Nephron progenitor cell (in vitro differentiated cells): ENCODE results near the gene EGFR.
A peak's percentile ranks its signal among the peaks of the same experiment; 100 is the strongest.

Source experiments
- DNase-seq: peaks from one replicate; pipeline ENCODE4 v3.0.0; 2021
- H3K27ac Mint-ChIP-seq: 2 replicates; pipeline ENCODE4 v1.8.0; 2021; ENCODE audit warnings: mild to moderate bottlenecking, moderate library complexity, mixed read lengths
- H3K27me3 Mint-ChIP-seq: 2 replicates; pipeline ENCODE4 v1.8.0; 2021; ENCODE audit warnings: mild to moderate bottlenecking, low read depth, mixed read lengths; ENCODE audit not compliant: poor library complexity
- H3K36me3 Mint-ChIP-seq: 2 replicates; pipeline ENCODE4 v1.8.0; 2021; ENCODE audit warnings: low read depth, mixed read lengths
- H3K4me1 Mint-ChIP-seq: 2 replicates; pipeline ENCODE4 v1.8.0; 2021; ENCODE audit warnings: mixed read lengths
- H3K4me3 Mint-ChIP-seq: 2 replicates; pipeline ENCODE4 v1.8.0; 2021; ENCODE audit warnings: mild to moderate bottlenecking, moderate library complexity, mixed read lengths
- H3K9me3 Mint-ChIP-seq: 2 replicates; pipeline ENCODE4 v1.8.0; 2021; ENCODE audit warnings: mild to moderate bottlenecking, moderate library complexity, mixed read lengths
- CTCF ChIP-seq: fragments of 200-600 bp; sonication (generic); IDR thresholded peaks from 2 replicates; pipeline ENCODE4 v1.5.0; 2021; ENCODE audit warnings: antibody characterized with exemption

The EGFR gene

GRCh38 chr7:55155351-55156117 lies 136.7 kb downstream of the EGFR start:
- DNase-seq = no peak
- H3K4me1 Mint-ChIP-seq = peaks cover 45% of the 10 kb centered on the region
- H3K27me3 Mint-ChIP-seq = peaks cover 6% of the 10 kb centered on the region
- TF ChIP-seq CTCF = no peak
- no peak overlapping the region for H3K27ac Mint-ChIP-seq
- H3K4me3 Mint-ChIP-seq = no peak overlapping the region
- no peaks in the 10 kb centered on the region for H3K9me3 Mint-ChIP-seq
- no peaks in the 10 kb centered on the region for H3K36me3 Mint-ChIP-seq

GRCh38 chr7:55156919-55157763 lies 138.3 kb downstream of the EGFR start:
- Mint-ChIP-seq H3K27ac (peak overlapping the region; percentile 88), H3K36me3 (no peaks in the 10 kb centered on the region), H3K27me3 (peaks cover 6% of the 10 kb centered on the region), H3K9me3 (no peaks in the 10 kb centered on the region), H3K4me1 (peaks cover 51% of the 10 kb centered on the region), H3K4me3 (peak overlapping the region; percentile 49)
- peak; percentile 64 for DNase-seq
- no peak for TF ChIP-seq CTCF

- peaks cover 51% of the 10 kb centered on the region for H3K4me1 Mint-ChIP-seq
- H3K9me3 Mint-ChIP-seq = no peaks in the 10 kb centered on the region
- DNase-seq = no peak
- no peaks in the 10 kb centered on the region for H3K36me3 Mint-ChIP-seq
- TF ChIP-seq CTCF = no peak
- no peak overlapping the region for H3K4me3 Mint-ChIP-seq
- no peak overlapping the region for H3K27ac Mint-ChIP-seq
- H3K27me3 Mint-ChIP-seq = peaks cover 6% of the 10 kb centered on the region
These were observed 138.9 kb downstream of the EGFR start for GRCh38 chr7:55157764-55158105.

DNA sequence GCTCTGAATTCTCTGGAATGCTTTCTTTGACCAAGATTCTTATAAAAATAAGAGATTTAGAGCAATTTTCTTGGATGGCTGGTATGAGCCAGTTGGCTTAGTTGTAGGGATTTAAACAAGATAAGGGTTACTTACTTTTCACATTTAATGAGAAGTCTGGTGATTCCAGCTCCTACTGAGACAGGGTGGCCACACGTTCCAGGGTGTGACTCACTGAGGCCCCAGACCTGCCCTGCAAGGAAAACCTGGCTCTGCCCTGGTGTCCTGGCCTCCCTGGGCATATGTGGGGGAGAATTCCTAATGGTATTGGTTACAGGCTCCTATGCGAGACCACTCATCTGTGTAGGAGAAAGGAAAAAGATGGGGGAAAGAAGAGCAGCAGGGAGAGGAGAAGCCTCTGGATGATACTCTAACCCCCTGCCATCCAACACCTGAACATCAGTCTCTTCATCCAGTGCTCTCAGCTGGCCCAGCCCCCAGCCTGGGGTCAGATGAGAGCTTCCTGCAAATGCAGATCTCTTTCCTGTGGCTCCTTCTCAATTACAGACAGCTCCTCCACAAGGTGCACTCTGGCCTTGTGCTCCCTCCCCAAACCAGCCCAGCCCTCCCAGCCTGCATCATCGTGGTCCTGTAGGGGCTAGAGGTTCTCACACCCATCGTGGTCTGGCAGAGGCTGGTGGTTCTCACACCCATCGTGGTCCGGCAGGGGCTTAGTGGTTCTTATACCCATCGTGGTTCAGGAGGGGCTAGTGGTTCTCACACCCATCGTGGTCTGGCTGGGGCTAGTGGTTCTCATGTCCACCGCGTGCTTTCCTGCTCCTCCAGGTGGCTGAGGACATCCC lies 139.9 kb downstream of the EGFR start:
- no peak for TF ChIP-seq CTCF
- H3K36me3 Mint-ChIP-seq = no peaks in the 10 kb centered on the region

GRCh38 chr7:55160539-55160938 lies 141.7 kb downstream of the EGFR start:
- no peak for DNase-seq
- no peak overlapping the region for H3K27ac Mint-ChIP-seq
- no peaks in the 10 kb centered on the region for H3K9me3 Mint-ChIP-seq
- no peak for TF ChIP-seq CTCF
- H3K4me3 Mint-ChIP-seq = no peak overlapping the region
- peaks cover 7% of the 10 kb centered on the region for H3K27me3 Mint-ChIP-seq
- peaks cover 49% of the 10 kb centered on the region for H3K4me1 Mint-ChIP-seq
- H3K36me3 Mint-ChIP-seq = no peaks in the 10 kb centered on the region

More for the DNA sequence above, 139.9 kb downstream of the EGFR start:
- peak overlapping the region; percentile 25 for H3K27ac Mint-ChIP-seq
- H3K9me3 Mint-ChIP-seq = no peaks in the 10 kb centered on the region
- no peak overlapping the region for H3K4me3 Mint-ChIP-seq
- DNase-seq = no peak
- peaks cover 6% of the 10 kb centered on the region for H3K27me3 Mint-ChIP-seq
- peaks cover 51% of the 10 kb centered on the region for H3K4me1 Mint-ChIP-seq
